LNCaP clone FGC (cell line): Measurements from ENCODE around the gene WDR5.

Experiments
- DNase-seq: peaks from one replicate; pipeline ENCODE4 v3.0.0-alpha.2; 2011; ENCODE audit warnings: low read depth
- H3K4me3 ChIP-seq: 2 replicates; pipeline ENCODE4 v1.5.1; 2011; ENCODE audit warnings: mild to moderate bottlenecking, low read depth, low read length, control low read depth
- CTCF ChIP-seq: IDR thresholded peaks from 2 replicates; pipeline ENCODE4 v1.5.1; 2012; ENCODE audit warnings: mild to moderate bottlenecking; ENCODE audit not compliant: control insufficient read depth, insufficient read depth; ENCODE audit errors: extremely low read depth

The WDR5 gene

GRCh38 chr9:134153450-134153849 lies 17.6 kb downstream of the WDR5 start:
- TF ChIP-seq CTCF = no peak
- no peak for DNase-seq
- H3K4me3 ChIP-seq = no peak overlapping the region

GRCh38 chr9:134154262-134154701 lies 18.4 kb downstream of the WDR5 start:
- no peak overlapping the region for H3K4me3 ChIP-seq
- TF ChIP-seq CTCF = no peak
- DNase-seq = no peak

GRCh38 chr9:134155812-134156377 lies 20.0 kb downstream of the WDR5 start:
- DNase-seq = no peak
- no peak overlapping the region for H3K4me3 ChIP-seq
- no peak for TF ChIP-seq CTCF

GRCh38 chr9:134156564-134157377 lies 20.9 kb downstream of the WDR5 start:
- TF ChIP-seq CTCF = no peak
- DNase-seq = no peak
- no peak overlapping the region for H3K4me3 ChIP-seq

GRCh38 chr9:134157378-134157885 lies 21.6 kb downstream of the WDR5 start:
- no peak for DNase-seq
- no peak overlapping the region for H3K4me3 ChIP-seq
- no peak for TF ChIP-seq CTCF

- no peak for TF ChIP-seq CTCF
- no peak for DNase-seq
- no peak overlapping the region for H3K4me3 ChIP-seq
These were observed 22.4 kb downstream of the WDR5 start for GRCh38 chr9:134158242-134158641.
